GM18870 (cell line): Measurements from ENCODE around the gene PPM1H.

Source experiments
- ATAC-seq: cut with Tn5 transposase; IDR thresholded peaks from one replicate; pipeline ENCODE4 v1.9.1; 2021; ENCODE audit warnings: moderate library complexity; ENCODE audit not compliant: unreplicated experiment

The PPM1H gene

DNA sequence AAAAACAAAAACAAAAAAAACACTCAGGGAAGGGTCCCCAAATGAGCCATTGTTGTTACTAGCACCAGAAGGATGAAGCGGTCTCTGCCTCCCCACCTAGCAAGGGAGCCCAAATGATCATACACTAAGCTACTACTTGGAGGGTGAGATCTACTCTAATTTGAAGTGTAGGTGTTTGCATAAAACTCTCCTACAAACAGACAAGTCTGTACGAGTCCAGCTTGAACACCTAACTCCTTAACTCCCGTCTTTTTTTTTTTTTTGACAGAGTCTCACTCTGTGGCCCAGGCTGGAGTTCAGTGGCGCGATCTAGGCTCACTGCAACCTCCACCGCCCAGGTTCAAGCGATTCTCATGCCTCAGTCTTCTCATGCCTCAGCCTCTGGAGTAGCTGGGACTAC, 132.6 kb downstream of the PPM1H start:
- ATAC-seq: no peak

DNA sequence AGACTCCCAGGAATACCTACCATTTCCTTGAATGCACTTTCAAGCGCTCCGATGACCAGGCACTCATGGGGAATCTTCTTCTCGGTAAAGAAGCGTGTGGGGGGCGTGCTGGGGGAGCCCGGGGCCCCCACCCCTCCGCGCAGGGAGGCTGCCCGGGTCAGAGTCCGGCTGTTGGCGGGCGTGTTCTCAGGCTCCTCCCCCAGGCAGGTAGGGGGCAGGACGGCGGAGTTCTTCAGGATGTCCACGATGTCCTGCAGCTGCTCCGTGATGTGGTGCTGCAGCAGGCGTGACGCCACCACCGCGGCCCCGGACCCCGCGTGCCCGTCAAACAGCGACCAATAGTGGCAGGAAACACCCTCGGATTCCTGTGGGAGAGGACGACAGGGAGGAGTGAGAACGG, 133.2 kb downstream of the PPM1H start:
- no peak for ATAC-seq

DNA sequence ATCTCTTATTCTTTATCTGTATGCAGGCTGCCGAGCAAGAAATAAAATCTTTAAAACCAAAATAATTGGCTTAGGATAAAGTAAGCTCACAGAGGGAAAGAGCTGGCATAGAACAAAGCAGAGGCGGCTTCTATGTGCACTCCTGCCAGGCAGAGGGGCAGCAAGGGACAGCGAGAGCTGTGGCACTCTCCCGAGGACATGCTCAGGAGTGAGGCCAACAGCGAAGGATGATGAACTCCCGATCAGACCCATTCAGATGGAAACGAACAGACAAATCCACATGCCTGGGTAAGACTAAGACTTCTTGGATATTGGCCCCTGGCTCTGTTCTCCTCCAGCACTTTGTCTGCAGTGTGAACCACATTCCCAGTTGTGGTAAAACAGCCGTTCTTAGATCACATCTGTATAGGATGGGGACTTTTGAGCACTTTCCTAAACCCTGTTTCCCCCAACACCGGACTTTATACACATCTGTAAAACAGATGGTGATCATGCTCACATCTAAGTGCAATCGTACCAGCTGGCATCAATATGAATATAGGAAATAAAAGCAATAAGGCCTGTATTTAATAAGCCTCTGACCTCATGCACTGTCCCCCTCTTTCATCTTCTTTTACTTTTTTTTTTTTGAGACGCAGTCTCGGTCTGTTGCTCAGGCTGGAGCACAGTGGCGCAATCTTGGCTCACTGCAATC, 134.1 kb downstream of the PPM1H start:
- ATAC-seq: no peak

DNA sequence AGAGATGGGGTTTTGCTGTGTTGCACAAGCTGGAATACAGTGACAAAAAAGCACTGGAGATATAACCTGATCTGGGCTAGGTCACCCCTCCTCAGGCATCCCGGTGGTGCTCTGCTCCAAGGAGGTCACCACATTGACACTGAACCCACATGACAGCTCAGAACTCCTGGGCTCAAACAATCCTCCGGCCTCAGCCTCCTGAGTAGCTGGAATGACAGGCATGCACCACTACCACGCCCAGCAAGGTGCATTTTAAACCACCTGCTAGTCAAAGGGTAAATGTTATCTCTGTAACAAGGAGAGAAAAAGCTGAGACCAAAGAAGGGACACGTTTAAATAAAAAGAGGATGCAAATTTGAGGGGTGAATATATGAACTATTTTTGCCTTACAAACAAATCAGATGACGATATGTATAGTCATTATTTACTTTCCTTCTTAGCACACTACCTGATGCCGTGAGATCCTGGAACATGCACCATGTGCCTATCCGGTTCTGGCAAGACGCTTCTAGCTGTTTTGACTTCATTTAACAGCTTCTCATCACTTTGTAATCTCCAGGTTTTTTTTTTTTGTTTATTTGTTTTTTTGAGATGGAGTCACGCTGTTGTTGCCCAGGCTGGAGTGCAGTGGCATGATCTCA, 135.1 kb downstream of the PPM1H start:
- peak; percentile 65 for ATAC-seq

DNA sequence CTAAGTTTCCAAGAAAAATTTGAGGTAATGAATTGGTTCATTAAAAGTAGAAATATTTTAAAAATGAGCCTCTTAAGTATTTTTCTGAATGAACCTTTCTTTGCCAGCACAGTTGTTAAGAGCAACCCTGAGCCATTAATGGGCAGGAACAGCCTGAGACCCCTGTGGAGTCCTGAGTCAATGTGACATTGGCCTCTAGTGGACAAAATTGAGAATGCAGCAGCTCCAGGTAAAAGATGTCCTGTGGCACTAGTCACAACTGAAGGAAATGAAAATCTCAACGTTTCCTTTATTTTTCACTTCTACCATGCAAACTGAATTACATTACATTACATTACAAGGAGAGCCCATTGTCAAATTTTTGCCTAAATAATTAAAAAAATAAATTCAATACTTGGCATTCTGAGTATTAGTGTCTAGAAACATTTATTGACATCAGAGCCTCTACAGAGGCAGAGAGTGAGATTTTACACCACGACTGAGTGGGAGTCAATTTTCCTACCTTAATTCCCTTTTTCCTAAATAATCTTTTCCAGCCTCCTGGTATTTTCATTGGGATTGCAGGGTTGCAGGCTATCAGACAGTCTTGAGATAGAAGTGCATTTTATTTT, 135.7 kb downstream of the PPM1H start:
- peak; percentile 81 for ATAC-seq

DNA sequence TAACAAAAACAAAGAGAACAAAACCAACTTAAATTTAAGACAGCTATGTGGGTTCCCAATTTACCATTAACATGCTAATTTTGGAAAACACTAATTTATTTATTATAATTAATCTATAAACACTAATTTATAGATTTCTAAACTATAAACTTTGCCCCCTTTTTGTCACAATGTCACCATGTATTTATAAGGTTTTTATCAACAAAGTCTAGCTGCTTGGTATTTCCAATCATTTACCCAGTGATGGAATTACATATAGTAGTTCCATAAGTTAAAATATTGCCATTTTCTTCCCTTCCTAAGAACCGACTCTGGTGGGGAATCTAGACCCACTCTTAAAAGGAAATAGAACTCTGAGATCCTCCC, 140.7 kb downstream of the PPM1H start:
- ATAC-seq: no peak

DNA sequence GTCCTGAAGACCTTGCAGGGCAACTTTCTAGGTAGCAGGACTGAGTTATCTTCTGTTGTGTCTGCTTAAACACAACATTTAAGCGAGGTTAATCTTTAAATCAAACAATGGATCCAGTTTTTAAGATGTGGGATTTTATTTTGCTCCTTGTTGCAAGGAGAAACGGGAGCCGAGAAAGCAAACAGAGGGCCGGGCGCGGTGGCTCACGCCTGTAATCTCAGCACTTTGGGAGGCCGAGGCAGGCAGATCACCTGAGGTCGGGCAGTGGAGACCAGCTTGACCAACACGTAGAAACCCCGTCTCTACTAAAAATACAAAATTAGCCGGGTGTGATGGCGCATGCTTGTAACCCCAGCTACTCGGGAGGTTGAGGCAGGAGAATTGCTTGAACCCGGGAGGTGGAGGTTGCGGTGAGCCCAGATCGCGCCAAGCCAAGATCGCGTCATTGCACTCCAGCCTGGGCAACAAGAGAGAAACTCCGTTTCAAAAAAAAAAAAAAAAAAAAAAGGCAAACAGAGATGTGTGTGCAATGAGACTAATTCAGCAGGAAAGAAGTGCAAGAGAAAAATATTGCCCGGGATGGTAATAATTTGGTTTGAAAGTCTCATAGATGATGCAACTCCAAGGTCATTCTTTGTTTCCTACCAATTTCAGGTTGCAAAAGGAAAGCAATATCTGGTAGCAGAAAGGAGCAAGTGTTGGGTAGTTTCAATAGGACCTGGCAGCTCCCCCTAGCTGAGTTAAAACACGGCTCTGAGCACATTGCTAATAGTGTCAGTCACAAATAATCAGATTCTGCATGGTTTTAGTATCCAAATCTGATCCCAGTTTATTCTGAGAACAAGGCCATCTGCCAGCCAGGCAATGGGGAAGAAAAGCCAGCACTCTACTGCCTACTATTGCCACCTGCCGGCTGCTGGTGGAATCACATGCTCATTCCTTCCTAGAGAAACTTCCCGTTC, 141.4 kb downstream of the PPM1H start:
- ATAC-seq: no peak

DNA sequence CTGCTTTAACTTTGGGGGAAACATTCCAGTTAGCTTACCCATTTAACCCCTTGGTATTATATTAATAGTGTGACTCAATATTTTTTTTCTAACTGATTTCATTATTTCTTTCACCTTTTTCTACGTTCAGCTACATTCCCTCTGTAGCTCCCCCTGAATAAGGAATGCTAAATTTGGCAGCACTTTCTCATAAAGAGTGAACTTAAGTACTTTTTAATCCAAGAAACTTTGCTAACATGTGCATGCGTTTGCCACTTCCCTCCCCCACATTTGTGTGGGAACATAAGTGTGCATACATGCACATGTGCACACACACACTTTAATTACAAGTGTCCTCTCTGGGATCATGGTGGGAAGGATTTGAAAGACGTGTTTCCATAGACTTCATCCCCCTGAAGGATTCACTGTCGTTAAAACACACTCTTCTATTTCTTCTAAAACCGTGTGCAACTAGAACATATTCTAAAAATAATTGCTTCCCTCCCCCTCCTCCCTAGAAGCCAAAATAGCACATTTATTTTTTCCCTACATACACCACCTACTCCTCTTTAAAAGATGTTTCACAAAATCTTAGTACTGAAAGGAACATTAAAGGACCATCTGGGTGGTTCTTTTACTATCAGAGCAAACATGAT, 142.6 kb downstream of the PPM1H start:
- ATAC-seq: no peak

DNA sequence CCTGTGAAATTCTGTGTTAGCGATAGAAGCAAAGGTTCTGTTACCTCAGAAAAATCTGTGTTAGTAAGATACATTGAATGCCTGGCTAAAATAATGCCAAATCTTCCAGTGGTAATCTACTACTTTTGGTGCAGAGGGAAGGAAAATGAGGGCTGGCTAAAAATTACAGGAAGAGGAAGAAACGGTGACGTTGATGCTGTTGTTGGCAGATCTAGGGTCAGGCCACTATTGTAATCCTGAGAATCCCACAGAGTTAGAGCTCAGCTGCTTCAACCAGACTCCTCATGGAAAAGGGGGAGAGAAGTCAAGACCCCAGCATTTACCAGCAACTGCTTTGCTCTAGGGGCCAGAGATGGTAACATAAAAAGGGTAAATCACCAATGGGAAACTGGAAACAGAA, 145.1 kb downstream of the PPM1H start:
- ATAC-seq: no peak

DNA sequence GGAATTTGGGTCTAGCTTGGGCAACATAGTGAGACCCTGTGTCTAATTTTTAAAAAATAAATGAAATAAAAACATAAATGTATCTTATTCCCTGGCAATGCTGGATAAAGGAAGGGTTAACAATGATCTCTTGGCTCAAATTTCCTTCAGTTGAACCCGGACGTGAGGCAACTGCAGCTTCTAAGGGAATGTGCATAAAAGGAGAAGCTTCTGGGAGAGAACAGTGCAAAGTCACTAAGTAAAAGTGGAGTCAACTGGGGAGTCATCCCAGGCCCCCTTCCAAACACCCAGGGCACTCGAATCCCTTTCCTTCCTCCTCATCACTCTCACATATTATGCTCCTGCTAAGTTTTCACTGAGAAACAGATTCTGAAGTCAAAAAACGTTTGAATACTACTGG, 147.3 kb downstream of the PPM1H start:
- ATAC-seq: no peak

DNA sequence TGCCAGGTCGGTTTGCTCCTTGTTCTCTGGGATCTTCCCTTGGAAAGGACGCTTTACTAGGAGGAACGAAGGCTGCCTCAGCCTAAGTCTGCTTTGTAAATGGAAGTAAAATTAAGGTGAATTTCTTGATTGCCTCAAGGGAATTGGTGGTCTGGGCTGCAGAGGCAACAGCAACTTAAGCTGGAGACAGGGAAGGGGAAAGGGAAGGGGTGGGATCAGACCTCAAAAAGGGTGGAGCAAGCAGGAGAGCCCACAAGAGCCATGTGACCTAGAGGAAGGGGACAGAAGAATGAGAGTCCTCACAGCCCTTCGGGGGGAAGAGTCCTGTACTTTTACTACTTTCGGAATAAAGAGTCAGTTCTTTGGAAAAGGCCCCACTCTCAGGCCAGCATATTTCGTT, 147.9 kb downstream of the PPM1H start:
- ATAC-seq: no peak

DNA sequence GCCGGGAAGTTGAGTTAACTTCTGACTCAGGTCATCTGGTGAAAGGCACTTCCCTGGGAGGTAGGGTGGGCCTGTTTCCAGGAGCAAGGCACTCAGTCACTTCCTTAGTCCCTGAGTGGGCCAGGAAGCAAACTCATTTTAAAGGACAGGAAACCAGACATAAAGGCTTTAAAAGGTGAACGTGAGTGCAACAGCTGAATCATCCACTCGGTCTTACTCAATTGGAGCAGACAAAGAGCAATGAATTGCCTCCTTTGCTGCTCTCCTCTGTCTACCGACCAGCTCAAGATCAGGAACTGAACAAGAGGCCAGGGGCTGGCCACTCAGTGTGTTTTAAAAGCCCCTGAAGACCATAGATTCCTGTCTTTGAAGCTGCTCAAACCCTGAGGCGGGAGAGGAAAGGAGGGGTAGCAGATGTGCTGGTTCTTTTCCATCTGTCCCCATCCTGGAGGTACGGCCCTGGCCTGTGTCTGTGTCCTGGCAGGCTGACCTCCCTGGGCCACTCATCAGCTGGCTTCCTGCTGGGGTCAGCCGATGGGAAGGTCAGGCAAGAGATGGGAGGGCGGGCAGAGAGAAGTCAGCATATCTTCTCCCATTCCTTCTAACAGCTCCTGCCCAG, 148.9 kb downstream of the PPM1H start:
- no peak for ATAC-seq

DNA sequence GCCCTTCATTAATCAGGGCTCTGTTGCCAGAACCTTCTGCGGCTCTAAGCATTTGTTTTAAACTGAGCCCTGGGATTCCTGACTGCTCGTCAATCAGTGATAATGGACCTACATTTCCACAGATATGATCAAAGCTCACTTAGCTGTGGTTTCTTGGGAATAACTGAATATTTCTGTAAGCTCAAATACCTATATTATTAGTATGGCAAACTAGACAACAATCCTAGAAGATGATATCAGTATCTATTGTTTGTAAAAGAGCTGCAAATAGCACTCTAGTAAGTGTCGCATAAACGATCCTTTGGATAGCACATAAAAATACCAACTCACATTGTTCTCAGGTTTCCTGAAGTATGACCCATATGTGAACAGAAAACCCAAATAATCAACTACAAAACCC, 150.4 kb downstream of the PPM1H start:
- ATAC-seq: no peak

DNA sequence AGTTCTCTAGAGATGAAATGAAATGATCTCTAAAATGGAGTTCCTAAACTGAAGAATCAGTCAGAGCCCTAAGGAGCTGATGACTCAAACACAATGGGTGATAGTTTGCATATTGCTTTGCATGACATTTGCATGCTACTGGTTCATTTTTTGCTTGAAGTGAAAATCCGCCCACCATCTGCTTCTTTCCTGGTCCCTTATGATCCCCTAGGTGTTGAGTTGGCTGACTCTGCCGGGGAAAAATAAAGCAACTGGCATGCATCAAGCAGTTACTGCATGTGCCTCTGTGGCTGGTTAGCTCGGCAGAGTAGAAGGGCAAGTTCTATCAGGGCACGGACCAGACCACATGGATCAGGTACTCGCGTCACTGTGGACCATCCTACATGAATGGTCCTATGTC, 151.1 kb downstream of the PPM1H start:
- ATAC-seq: no peak

DNA sequence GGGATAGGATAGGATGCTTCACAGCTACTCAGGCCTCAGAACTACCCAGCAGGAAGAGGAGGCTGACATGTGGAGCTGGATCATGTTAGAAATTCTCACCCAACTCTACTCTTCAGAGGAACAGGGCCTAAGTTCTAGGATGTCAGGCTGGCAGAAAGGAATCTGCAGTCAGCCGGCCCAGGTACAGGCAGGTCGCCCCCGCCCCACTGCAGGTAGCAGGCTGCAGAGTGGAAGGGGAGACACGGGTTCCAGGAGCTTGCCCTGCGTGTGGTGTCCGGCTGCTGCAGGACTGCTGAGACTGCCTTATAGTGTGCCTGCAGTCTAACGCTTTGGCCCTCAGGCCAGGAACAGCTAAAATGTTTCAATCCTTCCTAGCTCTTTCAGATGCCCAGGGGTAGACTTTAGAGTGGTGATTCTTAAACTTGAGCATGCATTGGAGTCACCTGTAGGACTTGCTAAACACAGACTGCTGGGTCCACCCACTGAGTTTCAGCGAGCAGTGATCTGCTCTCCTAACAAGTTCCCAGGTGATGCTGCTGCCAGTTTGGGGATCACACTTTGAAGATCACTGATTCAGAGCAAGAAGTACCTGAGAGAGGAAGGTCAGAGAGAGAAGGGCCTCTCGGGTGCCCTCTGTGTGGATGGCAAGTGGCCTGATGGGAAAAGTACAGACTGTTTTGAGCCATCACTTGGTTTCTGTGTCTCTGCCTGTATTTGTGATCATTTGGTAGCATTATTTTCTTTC, 153.6 kb downstream of the PPM1H start:
- ATAC-seq: no peak

DNA sequence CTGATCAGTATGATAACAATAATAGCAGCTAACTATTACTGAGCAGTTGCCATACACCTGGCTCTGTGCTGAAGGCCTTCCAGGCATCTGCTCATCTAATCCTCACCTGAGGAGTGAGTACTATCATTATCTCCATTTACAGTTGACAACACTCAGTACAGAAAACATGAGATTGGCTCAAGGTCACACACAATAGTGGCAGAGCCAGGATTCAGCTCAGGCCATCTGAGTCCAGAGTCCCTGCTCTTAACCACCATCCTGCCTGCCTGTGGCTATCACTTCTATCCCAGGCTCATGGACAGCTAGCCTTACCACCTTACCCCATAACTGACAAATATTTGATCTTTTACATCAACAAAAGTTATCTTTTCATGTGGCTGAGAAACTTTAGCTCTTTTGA, 155.5 kb downstream of the PPM1H start:
- ATAC-seq: no peak

DNA sequence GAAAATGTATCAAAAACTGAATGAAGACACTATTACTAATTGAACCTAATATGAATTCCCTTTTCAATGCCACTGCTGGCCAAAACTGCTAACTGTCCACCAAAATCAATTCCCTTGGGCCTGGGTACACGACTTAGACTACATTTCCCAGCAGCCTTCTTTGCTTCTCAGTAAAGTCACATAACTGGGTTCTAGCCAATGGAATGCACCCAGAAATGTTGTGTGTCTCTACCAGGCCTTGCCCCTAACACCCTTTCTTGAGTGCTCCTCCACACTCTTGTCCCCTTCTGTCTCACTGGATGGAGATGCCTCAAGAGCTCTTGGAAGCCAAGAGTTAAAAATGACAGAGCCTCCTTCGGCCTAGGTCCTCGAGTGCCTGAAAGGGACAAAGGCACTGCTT, 156.8 kb downstream of the PPM1H start:
- no peak for ATAC-seq

DNA sequence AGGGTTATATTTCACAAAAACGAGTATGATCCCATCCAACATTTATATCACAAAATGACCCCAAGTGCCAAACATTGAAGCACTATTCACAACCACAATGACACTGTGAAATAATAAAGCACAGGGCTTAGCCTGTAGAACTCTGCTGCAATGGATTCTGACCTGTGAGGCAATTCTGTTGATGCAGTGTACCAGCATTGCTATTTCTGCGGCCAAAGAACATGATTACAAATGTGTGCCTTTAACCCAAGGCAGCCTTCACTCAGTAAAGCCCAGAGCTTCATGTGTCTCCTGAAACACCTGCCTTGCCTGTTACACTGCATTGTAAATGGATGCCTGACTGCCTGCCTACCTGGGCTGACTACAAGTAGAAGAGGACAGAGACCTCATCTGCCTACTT, 158.0 kb downstream of the PPM1H start:
- no peak for ATAC-seq

DNA sequence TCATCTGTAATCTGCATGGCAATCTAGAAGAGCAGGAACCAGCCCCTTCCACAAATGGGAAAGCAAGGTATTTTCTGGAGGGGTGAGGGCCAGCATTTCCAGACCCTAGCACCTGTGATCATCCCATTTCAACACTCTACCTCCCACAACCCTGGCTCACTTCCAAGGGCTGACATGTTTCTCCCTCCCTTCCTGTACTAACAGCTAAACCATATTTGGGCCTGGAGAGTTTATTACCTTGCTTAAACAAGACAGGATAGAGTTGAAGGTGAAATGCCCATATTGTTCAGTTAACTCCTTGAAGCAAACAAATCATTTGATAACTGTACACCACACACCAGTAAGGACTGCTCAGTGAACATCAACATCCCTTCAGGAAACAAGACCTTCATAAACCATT, 158.4 kb downstream of the PPM1H start:
- ATAC-seq: no peak

DNA sequence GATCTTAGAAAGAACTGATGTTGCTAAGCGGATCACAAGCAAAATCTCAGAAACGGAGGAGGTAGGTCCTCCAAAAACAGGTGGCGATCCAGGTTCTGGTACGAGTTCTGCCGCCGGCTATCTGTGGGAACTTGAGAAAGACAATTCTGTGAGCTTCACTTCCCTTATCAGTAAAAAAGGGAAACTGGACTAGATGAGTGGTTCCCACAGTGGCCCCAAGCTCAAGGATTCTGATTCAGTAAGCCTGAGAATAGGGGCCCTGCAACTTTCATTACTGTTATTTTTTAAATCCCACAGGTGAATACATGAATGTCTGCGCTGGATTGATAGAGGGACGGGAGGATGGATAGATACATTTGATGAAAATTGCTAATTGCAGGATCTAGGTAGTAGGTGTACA, 160.2 kb downstream of the PPM1H start:
- ATAC-seq: no peak
